Cardiac muscle cell (in vitro differentiated cells and primary cell): Measurements from ENCODE around the gene ECEL1. TPM values are rescaled to one million over a fixed set of nuclear protein-coding genes. Genes with fewer than 3 reads are reported as not detected.

Experiments used
- DNase-seq, 2 donors: peaks; one replicate each; pipeline versions ENCODE4 v3.0.0 to v3.0.0-alpha.2; 2010 to 2017; ENCODE audit warnings: low read depth in 1 of 2, low spot score in 1 of 2
- H3K27ac ChIP-seq: fragments of 200-600 bp; sonication (generic); 2 replicates; pipeline ENCODE4 v1.5.1; 2016
- H3K27me3 ChIP-seq: fragments of 200-600 bp; sonication (generic); 2 replicates; pipeline ENCODE4 v1.6.0; 2016; ENCODE audit warnings: control low read depth
- H3K36me3 ChIP-seq: fragments of 200-600 bp; sonication (generic); 2 replicates; pipeline ENCODE4 v1.5.1; 2016; ENCODE audit warnings: control low read depth
- H3K4me1 ChIP-seq: fragments of 200-600 bp; sonication (generic); 2 replicates; pipeline ENCODE4 v1.8.1; 2017; ENCODE audit warnings: low read depth, mild to moderate bottlenecking, mixed run types
- H3K4me3 ChIP-seq: fragments of 200-600 bp; sonication (generic); 2 replicates; pipeline ENCODE4 v1.5.1; 2016; ENCODE audit warnings: mild to moderate bottlenecking
- H3K9me3 ChIP-seq: fragments of 200-600 bp; sonication (generic); 2 replicates; pipeline ENCODE4 v1.5.1; 2017; ENCODE audit warnings: low read depth, mild to moderate bottlenecking, control low read depth
- polyA plus RNA-seq: library from polyadenylated mRNA; unstranded; fragments of >200 nt; fragmentation: Nextera tagmentation; extraction: Ambion mirVana; gene quantifications from 2 replicates; pipeline ENCODE4 v1.2.1, GENCODE V29; 2016
- total RNA-seq: library from RNA; depleted of rRNA; stranded (reverse); fragments of >200 nt; gene quantifications from 2 replicates; pipeline ENCODE4 v1.2.3, GENCODE V29; 2016
- TF ChIP-seq, protein P1 (sequence below): IDR thresholded peaks from 2 replicates; pipeline ENCODE4 v1.5.1; 2012; ENCODE audit warnings: low read depth, mild to moderate bottlenecking, low read length

The ECEL1 gene
- total and polyA plus RNA-seq, 2 experiments from 2014 or later, result 0.70 to 2.3 TPM

DNA sequence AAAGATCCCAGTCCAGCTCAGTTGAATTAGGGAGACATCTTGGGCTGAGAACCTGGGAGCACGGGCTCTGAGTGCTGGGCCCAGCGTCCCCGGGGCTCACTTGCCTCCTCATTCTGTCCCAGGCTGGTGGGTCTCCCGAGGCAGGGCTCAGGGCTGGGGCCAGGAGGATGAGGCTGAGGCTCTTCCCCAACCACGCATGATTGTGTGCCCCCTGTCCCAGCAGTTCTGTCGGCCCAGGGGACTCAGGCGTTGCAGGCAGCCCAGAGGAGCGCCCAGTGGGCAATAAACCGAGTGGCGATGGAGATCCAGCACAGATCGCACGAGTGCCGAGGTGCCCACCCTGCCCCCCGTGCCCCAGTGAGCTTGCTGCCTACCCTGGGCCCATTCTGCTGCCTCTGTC is 33.5 kb upstream of the ECEL1 start:
- TF ChIP-seq, protein P1, sequence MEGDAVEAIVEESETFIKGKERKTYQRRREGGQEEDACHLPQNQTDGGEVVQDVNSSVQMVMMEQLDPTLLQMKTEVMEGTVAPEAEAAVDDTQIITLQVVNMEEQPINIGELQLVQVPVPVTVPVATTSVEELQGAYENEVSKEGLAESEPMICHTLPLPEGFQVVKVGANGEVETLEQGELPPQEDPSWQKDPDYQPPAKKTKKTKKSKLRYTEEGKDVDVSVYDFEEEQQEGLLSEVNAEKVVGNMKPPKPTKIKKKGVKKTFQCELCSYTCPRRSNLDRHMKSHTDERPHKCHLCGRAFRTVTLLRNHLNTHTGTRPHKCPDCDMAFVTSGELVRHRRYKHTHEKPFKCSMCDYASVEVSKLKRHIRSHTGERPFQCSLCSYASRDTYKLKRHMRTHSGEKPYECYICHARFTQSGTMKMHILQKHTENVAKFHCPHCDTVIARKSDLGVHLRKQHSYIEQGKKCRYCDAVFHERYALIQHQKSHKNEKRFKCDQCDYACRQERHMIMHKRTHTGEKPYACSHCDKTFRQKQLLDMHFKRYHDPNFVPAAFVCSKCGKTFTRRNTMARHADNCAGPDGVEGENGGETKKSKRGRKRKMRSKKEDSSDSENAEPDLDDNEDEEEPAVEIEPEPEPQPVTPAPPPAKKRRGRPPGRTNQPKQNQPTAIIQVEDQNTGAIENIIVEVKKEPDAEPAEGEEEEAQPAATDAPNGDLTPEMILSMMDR, result no peak
- H3K27me3 ChIP-seq, result peaks cover 61% of the 10 kb centered on the region
- H3K4me1 ChIP-seq, result peaks cover 2% of the 10 kb centered on the region
- no peak for DNase-seq
- no peak overlapping the region for H3K27ac ChIP-seq
- no peaks in the 10 kb centered on the region for H3K36me3 ChIP-seq
- no peak overlapping the region for H3K4me3 ChIP-seq
- no peaks in the 10 kb centered on the region for H3K9me3 ChIP-seq

DNA sequence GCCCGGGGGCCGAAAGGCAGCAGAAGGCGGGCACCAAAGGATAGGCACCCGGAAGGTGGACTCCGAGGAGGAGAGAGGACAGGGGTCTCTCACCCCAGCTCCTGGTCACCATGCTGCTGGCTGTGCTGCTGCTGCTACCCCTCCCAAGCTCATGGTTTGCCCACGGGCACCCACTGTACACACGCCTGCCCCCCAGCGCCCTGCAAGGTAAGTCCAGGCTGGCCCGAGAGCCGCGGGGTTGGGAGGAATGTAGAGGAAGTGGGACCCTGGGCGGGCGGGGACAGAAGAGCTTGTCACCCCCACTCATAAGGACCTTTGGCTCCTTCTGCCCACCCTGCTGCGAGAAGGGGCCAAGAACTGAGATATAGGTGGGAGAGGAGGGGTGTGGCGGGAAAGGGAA is 32.9 kb upstream of the ECEL1 start:
- H3K27ac ChIP-seq, result no peak overlapping the region
- peaks cover under 1% of the 10 kb centered on the region for H3K4me1 ChIP-seq
- peaks cover 61% of the 10 kb centered on the region for H3K27me3 ChIP-seq
- no peaks in the 10 kb centered on the region for H3K9me3 ChIP-seq
- TF ChIP-seq, protein P1, result no peak
- H3K4me3 ChIP-seq, result no peak overlapping the region
- DNase-seq, result no peak
- H3K36me3 ChIP-seq, result no peaks in the 10 kb centered on the region

DNA sequence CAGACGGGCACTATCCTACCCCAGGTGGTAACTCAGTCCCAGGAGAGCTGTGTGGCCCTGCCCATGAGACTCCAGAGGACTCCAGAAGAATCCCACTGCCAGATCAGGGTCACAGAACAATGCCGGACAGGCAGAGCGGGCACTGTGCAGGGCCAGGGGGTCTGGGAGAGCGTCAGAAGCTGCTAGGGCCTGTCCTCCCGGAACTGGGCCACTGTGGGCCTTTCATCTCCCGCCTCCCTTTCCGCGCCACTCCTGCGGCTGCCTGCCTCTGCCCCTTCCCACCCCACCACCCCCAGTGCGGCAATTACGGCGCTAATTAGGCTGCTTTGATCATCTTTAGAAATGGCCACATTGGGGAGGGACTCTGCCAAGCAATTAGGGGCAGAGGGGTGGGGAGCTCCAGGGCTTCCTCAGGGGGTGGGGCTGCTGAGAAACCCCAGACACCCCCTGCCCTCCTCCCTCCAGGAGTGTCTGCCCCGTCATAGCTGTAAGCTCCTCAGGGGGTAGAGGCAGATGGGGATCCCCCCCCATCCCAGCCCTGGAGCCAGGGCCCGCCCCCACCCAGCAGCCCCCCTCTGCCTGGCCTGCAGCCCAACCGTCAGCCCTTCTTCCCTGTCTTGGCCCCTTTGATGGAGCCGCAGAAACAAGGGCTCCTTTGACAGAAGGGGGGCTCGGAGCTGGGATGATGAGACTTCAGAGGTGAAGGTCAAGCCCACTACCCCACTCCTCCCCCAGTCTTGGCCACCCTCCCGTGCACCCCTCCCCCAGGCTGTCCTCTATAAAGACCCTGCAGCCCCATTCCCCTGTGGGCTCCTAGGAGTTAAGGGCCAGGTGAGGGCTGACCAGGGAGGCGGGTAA is 32.2 kb upstream of the ECEL1 start, which contains the start of gene PRSS56:
TSS of gene PRSS56 (plus strand) at position 808 of the 858 bp plus-strand sequence. CDS start 211 bp downstream, outside the sequence.
- Histone ChIP-seq H3K27me3 (peaks cover 61% of the 10 kb centered on the region), H3K4me3 (no peak within 1 kb of the TSS), H3K36me3 (no peaks in the 10 kb centered on the region), H3K9me3 (no peaks in the 10 kb centered on the region), H3K27ac (no peak within 1 kb of the TSS), H3K4me1 (no peaks in the 10 kb centered on the region)
- TF ChIP-seq, protein P1, result no peak
- DNase-seq, result no peak

DNA sequence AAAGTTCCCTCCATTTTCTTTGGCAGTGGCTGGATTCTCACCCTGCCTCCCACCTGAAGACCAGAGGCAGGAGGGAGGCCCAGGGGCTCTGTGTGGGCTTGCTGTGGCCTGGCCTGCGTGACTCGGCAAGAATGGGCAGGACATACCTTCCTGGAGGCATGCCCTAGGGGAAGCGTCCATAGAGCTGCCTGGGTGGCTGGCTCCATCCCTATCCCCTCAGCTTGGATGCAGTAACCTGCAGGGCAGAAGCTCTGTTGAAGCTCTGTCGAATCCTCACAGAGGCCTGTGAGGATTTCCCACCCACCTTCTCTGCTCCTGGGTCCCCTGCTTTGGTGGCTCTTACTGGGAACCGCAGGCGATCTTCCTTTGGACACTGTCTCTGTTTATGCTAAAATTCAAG is 31.2 kb upstream of the ECEL1 start:
- H3K27me3 ChIP-seq, result peaks cover 61% of the 10 kb centered on the region
- no peaks in the 10 kb centered on the region for H3K36me3 ChIP-seq
- H3K27ac ChIP-seq, result no peak overlapping the region
- DNase-seq, result no peak
- H3K4me1 ChIP-seq, result no peaks in the 10 kb centered on the region
- H3K4me3 ChIP-seq, result no peak overlapping the region
- TF ChIP-seq, protein P1, result no peak
- no peaks in the 10 kb centered on the region for H3K9me3 ChIP-seq

DNA sequence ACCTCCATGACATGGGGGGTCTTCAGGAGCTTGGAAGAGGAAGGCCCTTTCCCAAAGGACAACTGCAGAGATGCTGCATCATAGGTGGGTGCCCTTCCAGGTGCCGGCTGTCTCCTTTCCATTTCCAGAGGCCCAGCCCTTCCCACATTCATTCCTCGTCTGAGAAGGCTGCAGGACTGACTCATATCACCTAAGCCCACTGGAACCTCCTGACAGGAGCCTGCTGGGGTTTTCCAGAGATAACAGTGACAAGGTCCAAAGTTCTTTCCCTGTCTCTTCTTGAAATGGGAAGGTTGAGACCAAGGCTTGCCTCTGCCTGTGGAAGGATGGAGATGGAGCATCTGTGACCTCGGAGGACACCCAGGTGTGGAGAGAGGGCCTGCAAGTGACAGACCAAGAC is 28.9 kb upstream of the ECEL1 start:
- H3K27me3 ChIP-seq, result peaks cover 38% of the 10 kb centered on the region
- no peak for DNase-seq

More for the DNA sequence above, 28.9 kb upstream of the ECEL1 start:
- Histone ChIP-seq H3K27ac (no peak overlapping the region), H3K4me1 (no peaks in the 10 kb centered on the region), H3K4me3 (no peak overlapping the region), H3K36me3 (no peaks in the 10 kb centered on the region), H3K9me3 (no peaks in the 10 kb centered on the region)
- TF ChIP-seq, protein P1, result no peak
